8988T (cell line): ENCODE data around the gene HPCAL4.

Experiments
- DNase-seq: peaks from one replicate; pipeline ENCODE4 v3.0.0; 2011

HPCAL4 gene

GRCh38 chr1:39646232-39647081, 44.8 kb downstream of the HPCAL4 start:
- DNase-seq: no peak

GRCh38 chr1:39645411-39646043, 45.7 kb downstream of the HPCAL4 start:
- no peak for DNase-seq

- no peak for DNase-seq
Observed at GRCh38 chr1:39643705-39644104, 47.5 kb downstream of the HPCAL4 start.

GRCh38 chr1:39642796-39643195, 48.4 kb downstream of the HPCAL4 start:
- DNase-seq: no peak

GRCh38 chr1:39640861-39641260, 50.4 kb downstream of the HPCAL4 start:
- DNase-seq: no peak

GRCh38 chr1:39639305-39640130, 51.7 kb downstream of the HPCAL4 start, which contains the start of gene HEYL:
Gene HEYL, minus strand, starts transcription at chr1:39639643. Its CDS starts 18 bp downstream, at chr1:39639625.
- no peak for DNase-seq

- DNase-seq: no peak
Observed at GRCh38 chr1:39638965-39639304, 52.3 kb downstream of the HPCAL4 start.

- DNase-seq: no peak
Observed at GRCh38 chr1:39637361-39637760, 53.9 kb downstream of the HPCAL4 start.

GRCh38 chr1:39635871-39636210, 55.4 kb downstream of the HPCAL4 start:
- no peak for DNase-seq

GRCh38 chr1:39635205-39635870, 55.9 kb downstream of the HPCAL4 start:
- DNase-seq: no peak

- DNase-seq: no peak
Observed at GRCh38 chr1:39633422-39633821, 57.8 kb downstream of the HPCAL4 start.

- DNase-seq: no peak
Observed at GRCh38 chr1:39632682-39633417, 58.4 kb downstream of the HPCAL4 start.

- DNase-seq: no peak
Observed at GRCh38 chr1:39632323-39632681, 58.9 kb downstream of the HPCAL4 start.

- no peak for DNase-seq
Observed at GRCh38 chr1:39631361-39632322, 59.6 kb downstream of the HPCAL4 start.

- no peak for DNase-seq
Observed at GRCh38 chr1:39628807-39629350, 62.4 kb downstream of the HPCAL4 start.
